IgD-negative memory B cell (primary cell): ENCODE data around the gene GTF2A1. TPM values are rescaled to one million over a fixed set of nuclear protein-coding genes. Genes with fewer than 3 reads are reported as not detected.

Experiments
- polyA plus RNA-seq: library from polyadenylated mRNA; unstranded; fragments of 300-500 nt; fragmentation: Illumina TruSeq; gene quantifications from one replicate; pipeline ENCODE4 v1.2.3, GENCODE V29; 2021

The GTF2A1 gene
- polyA plus RNA-seq, 1 donor from 2014 or later = 9.2 TPM

Other genes with a start within 250 kb of the GTF2A1 start
- 0.69 TPM for gene STON2, start 179.4 kb upstream of the GTF2A1 start, polyA plus RNA-seq